Neural cell (in vitro differentiated cells): Measurements from ENCODE around the gene SLC39A13.

Experiments
- CTCF ChIP-seq: fragments of 450-650 bp; IDR thresholded peaks from 2 replicates; pipeline ENCODE4 v1.5.1; 2014; ENCODE audit warnings: antibody characterized with exemption, mild to moderate bottlenecking, moderate library complexity; ENCODE audit not compliant: poor library complexity, severe bottlenecking
- EP300 ChIP-seq: fragments of 450-650 bp; conservative IDR thresholded peaks from 2 replicates; pipeline ENCODE4 v1.6.1; 2014; ENCODE audit warnings: antibody characterized with exemption, mild to moderate bottlenecking, moderate library complexity; ENCODE audit not compliant: poor library complexity, severe bottlenecking
- POLR2AphosphoS5 ChIP-seq: IDR thresholded peaks from 2 replicates; pipeline ENCODE4 v1.6.1; 2012
- RAD21 ChIP-seq: fragments of 450-650 bp; conservative IDR thresholded peaks from 2 replicates; pipeline ENCODE4 v1.6.1; 2014; ENCODE audit warnings: antibody characterized with exemption, mild to moderate bottlenecking, moderate library complexity
- REST ChIP-seq: IDR thresholded peaks from 2 replicates; pipeline ENCODE4 v1.6.1; 2012; ENCODE audit warnings: borderline replicate concordance

GRCh38 chr11:47399860-47400767, 8.3 kb upstream of the SLC39A13 start:
- TF ChIP-seq EP300 (no peak), CTCF (no peak), POLR2AphosphoS5 (no peak), RAD21 (no peak), REST (no peak)
